GM12878 (cell line): ENCODE results near the gene GAK.

ENCODE experiments used
- CHD2 ChIP-seq: IDR thresholded peaks from 2 replicates; pipeline ENCODE4 v1.6.1; 2011; ENCODE audit warnings: low read depth, low read length, improper control_type of control experiment, borderline replicate concordance
- EP300 ChIP-seq, 2 experiments: fragments of 150-350 bp in 1 of 2; IDR thresholded peaks; 2 replicates each; pipeline ENCODE4 v1.6.1; 2011 to 2012; ENCODE audit warnings: low read depth in 2 of 2, low read length in 2 of 2, borderline replicate concordance in 1 of 2, improper control_type of control experiment in 1 of 2, inconsistent platforms in 1 of 2; ENCODE audit not compliant: control insufficient read depth in 1 of 2
- NBN ChIP-seq: fragments of 450-650 bp; IDR thresholded peaks from 2 replicates; pipeline ENCODE4 v1.6.1; 2016
- POLR2AphosphoS5 ChIP-seq: IDR thresholded peaks from 2 replicates; pipeline ENCODE4 v1.6.1; 2011; ENCODE audit warnings: mild to moderate bottlenecking, low read length, inconsistent platforms
- RB1 ChIP-seq: fragments of 450-650 bp; formaldehyde crosslinking; IDR thresholded peaks from 2 replicates; pipeline ENCODE4 v1.6.1; 2017; ENCODE audit warnings: mild to moderate bottlenecking, borderline replicate concordance
- SRF ChIP-seq, 2 experiments: IDR thresholded peaks; 2 replicates each; pipeline ENCODE4 v1.6.1; 2011; ENCODE audit warnings: low read depth in 2 of 2, low read length in 2 of 2, mild to moderate bottlenecking in 1 of 2, moderate library complexity in 1 of 2
- TF ChIP-seq, protein P1 (sequence below), 3 experiments: IDR thresholded peaks in 2 of 3; conservative IDR thresholded peaks in 1 of 3; 2 replicates each; pipeline ENCODE4 v1.5.1; 2011; ENCODE audit warnings: low read depth in 3 of 3, low read length in 3 of 3, mild to moderate bottlenecking in 3 of 3, control low read depth in 2 of 3, moderate library complexity in 2 of 3, inconsistent platforms in 1 of 3, mixed read lengths in 1 of 3; ENCODE audit not compliant: control insufficient read depth in 2 of 3, insufficient read depth in 1 of 3; ENCODE audit errors: extremely low read depth in 1 of 3
- TF ChIP-seq, protein P2 (sequence below): fragments of 450-650 bp; formaldehyde crosslinking; IDR thresholded peaks from 2 replicates; pipeline ENCODE4 v1.5.0; 2022; ENCODE audit warnings: mild to moderate bottlenecking, missing genetic modification characterization

DNA sequence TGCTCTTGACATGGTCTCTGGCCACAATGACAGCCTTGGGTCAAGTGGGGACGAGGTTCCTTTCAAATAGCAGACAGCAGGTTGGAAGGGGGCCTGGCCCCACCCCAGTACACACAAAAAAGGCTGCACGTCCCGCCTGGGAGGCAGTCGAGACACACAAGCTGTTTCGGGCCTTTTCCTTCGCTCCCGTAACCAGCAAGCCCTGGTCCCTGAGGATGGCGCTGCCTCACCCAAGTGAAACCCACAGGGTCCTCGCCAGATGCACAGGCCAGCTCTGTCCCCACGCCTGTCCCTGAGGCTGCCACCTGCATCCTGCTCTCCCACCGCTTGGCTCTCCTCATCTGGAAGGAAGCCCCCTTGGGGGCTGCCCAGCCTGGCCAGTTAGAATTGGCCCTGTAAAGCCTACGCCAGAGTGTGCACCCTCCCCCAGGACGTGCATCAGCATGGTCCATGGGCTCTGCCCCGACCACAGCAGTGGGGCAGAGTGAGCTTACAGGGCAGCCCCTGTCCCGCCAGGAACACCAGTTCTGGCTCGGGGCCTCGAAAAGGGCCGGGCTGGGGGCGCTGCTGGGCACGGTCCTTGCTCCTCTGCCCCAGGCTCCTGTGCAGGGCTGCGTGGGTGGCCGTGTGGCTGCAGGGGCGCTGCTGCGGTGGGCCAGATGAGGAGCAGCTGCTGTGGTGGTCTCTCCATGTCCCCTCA is 108.2 kb downstream of the GAK start:
- TF ChIP-seq EP300 (IDR thresholded peaks at IDR 0.05; ENCODE audit: borderline replicate concordance in 1 of 2, control insufficient read depth in 1 of 2, low read depth in 2 of 2, low read length in 2 of 2) (no peak), RB1 (no peak), NBN (no peak), SRF (IDR thresholded peaks at IDR 0.05; ENCODE audit: low read depth in 2 of 2, low read length in 2 of 2) (no peak), CHD2 (no peak), POLR2AphosphoS5 (no peak)
- TF ChIP-seq, protein P1, sequence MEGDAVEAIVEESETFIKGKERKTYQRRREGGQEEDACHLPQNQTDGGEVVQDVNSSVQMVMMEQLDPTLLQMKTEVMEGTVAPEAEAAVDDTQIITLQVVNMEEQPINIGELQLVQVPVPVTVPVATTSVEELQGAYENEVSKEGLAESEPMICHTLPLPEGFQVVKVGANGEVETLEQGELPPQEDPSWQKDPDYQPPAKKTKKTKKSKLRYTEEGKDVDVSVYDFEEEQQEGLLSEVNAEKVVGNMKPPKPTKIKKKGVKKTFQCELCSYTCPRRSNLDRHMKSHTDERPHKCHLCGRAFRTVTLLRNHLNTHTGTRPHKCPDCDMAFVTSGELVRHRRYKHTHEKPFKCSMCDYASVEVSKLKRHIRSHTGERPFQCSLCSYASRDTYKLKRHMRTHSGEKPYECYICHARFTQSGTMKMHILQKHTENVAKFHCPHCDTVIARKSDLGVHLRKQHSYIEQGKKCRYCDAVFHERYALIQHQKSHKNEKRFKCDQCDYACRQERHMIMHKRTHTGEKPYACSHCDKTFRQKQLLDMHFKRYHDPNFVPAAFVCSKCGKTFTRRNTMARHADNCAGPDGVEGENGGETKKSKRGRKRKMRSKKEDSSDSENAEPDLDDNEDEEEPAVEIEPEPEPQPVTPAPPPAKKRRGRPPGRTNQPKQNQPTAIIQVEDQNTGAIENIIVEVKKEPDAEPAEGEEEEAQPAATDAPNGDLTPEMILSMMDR (IDR thresholded peaks at IDR 0.05 in 2 of 3, conservative IDR thresholded peaks at IDR 0.05 in 1 of 3; ENCODE audit: control insufficient read depth in 2 of 3, extremely low read depth in 1 of 3, insufficient read depth in 1 of 3, low read depth in 3 of 3, low read length in 3 of 3) = no peak
- TF ChIP-seq, protein P2, sequence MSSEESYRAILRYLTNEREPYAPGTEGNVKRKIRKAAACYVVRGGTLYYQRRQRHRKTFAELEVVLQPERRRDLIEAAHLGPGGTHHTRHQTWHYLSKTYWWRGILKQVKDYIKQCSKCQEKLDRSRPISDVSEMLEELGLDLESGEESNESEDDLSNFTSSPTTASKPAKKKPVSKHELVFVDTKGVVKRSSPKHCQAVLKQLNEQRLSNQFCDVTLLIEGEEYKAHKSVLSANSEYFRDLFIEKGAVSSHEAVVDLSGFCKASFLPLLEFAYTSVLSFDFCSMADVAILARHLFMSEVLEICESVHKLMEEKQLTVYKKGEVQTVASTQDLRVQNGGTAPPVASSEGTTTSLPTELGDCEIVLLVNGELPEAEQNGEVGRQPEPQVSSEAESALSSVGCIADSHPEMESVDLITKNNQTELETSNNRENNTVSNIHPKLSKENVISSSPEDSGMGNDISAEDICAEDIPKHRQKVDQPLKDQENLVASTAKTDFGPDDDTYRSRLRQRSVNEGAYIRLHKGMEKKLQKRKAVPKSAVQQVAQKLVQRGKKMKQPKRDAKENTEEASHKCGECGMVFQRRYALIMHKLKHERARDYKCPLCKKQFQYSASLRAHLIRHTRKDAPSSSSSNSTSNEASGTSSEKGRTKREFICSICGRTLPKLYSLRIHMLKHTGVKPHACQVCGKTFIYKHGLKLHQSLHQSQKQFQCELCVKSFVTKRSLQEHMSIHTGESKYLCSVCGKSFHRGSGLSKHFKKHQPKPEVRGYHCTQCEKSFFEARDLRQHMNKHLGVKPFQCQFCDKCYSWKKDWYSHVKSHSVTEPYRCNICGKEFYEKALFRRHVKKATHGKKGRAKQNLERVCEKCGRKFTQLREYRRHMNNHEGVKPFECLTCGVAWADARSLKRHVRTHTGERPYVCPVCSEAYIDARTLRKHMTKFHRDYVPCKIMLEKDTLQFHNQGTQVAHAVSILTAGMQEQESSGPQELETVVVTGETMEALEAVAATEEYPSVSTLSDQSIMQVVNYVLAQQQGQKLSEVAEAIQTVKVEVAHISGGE (CRISPR knock-in tag) = no peak
